Measurements from ENCODE around the gene CREG1.
A peak's percentile ranks its signal among the peaks of the same experiment; 100 is the strongest.
"Not testable (repeated sequence)": the region's sequence is repeated elsewhere in the genome, so short reads cannot be mapped to it uniquely, and the experiment has no call there.

CREG1 gene

DNA sequence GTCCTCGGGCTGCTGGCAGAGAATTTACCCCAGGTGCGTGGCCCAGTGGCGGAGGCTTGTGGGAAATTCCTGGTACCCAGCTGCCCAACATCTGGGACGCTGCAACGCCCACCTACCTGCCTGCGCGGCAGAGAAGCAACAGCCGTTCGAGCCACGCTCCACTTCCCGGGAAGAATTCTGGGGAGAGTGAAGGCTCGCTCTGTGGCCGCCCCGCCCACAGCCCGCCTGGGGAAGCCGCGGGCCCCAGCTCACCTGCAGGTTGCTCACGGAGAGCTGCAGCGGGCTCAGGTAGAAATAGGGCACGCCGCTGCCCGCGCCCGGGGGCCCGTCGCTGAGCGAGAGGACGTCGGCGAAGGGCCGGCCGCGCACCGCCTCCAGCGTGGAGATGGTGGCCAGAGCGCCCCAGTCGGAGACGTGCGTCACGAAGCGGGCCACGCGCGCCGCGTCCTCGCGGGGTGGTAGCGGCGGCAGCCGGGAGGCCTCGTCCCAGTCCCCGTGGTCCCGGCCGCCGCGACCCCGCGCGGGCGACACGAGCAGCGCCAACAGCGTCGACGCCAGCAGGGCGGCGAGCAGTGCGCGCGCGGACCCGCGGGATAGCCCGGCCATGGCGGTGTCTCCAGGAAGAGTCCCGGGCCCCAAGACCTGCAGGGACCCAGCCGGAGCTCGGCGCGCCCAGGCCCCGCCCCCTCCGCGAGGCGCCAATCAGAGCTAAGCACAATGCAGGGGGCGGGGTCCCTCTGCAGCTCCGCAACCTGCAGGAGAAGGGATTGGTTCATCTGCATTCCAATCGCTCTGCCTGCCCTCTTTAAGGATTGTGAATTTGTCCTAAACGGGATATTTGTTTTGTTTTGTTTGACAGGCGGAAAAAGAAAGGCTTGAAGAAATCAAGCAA is at the start of gene CREG1:
Gene CREG1, minus strand, starts transcription at position 627 of the 892 bp plus-strand sequence.
- DNase-seq, result peak; percentile 95

DNA sequence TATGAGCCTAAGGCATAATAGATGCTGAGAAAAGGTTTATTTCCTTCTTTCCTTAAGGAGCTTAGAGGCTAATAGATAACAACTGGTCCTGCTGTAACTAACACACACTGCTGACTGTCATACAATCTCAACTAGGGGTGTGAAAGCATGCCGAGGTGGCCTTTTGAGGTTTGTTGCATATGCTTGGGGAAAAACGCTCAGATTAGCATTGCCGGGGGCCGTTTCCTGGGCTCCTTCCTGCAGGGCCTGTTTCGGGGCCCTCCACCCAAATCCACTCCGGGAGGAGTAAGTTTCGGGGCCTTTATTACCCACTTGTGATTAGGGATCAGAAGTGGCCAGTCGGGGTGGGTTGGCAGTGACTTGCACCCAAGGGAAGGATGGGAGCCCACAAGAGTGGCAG is 49.3 kb upstream of the CREG1 start:
- DNase-seq, result no peak

GRCh38 chr1:167601442-167602383 is 48.2 kb upstream of the CREG1 start:
- DNase-seq, result no peak

DNA sequence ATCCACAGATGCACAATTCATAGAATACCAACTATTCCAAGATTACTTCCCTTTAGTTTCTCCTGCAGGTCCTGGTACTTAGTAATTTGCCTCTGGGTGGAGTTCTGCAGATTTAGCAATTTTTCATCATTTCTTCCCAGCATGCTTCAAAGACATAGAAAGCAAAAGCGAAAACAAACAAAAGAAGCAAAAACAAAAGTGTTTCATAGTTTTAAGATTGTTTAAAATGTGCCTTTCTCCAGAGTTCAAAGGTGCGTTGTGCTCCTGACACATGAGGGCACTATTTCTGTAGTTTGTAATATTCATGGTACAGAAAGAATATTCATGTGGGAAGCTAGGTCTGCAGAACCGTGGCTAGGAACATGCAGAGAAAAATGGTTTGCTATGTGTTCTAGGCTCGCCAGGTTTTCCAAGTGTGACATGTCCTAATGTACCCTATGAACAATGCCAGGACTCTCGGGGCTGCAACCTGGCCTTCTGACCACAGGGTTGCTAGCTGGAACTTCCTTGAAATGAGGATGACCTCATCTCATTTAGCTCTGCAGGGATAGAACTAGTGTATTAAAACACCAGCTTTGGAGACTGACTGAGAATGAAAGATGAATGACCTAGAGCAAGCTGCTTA is 46.5 kb upstream of the CREG1 start:
- DNase-seq, result no peak

GRCh38 chr1:167594822-167595221 is 41.3 kb upstream of the CREG1 start:
- no peak for DNase-seq

- no peak for DNase-seq
Observed at GRCh38 chr1:167593860-167594259, 40.3 kb upstream of the CREG1 start.

GRCh38 chr1:167592475-167592874 is 38.9 kb upstream of the CREG1 start:
- no peak for DNase-seq

DNA sequence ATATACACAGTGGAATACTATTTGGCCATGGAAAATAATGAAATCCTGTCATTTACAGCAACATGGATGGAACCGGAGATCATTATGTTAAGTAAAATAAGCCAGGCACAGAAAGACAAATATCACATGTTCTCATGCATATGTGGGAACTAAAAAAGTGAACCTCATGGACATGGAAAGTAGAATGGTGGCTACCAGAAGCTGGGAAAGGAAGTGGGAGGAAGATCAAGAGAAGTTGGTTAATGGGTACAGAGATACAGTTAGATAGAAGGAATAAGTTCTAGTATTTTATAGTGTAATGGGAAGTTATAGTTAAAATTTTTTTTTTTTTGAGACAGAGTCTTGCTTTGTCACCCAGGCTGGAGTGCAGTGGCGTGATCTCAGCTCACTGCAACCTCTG is 34.8 kb upstream of the CREG1 start:
- DNase-seq, result no peak

GRCh38 chr1:167587872-167588271 is 34.3 kb upstream of the CREG1 start:
- no peak for DNase-seq

GRCh38 chr1:167587342-167587741 is 33.8 kb upstream of the CREG1 start:
- no peak for DNase-seq

GRCh38 chr1:167584581-167584980 is 31.0 kb upstream of the CREG1 start:
- DNase-seq, result no peak

- DNase-seq, result no peak
Observed at GRCh38 chr1:167582722-167583121, 29.2 kb upstream of the CREG1 start.

GRCh38 chr1:167582064-167582463 is 28.5 kb upstream of the CREG1 start:
- DNase-seq, result no peak

DNA sequence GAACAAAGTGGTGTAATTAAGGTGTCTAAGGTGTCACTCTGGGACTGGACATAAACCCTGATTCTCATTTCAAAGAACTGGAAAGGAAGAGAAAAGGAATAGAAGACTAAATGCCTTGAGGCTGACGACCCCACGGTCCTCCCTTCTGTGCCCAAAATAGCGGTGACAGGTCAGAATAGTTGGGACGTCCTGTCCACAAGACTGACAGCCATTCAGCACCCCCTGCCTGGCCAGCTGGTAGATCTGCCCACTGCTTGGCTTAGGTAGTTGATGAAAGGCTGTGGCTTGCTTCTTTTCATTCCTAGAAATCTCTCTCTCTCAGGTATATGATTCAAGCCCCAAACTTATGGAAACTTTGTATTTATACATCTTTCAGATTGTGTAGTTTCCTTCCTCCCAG is 26.4 kb upstream of the CREG1 start:
- no peak for DNase-seq

GRCh38 chr1:167578939-167579521 is 25.5 kb upstream of the CREG1 start:
- no peak for DNase-seq

DNA sequence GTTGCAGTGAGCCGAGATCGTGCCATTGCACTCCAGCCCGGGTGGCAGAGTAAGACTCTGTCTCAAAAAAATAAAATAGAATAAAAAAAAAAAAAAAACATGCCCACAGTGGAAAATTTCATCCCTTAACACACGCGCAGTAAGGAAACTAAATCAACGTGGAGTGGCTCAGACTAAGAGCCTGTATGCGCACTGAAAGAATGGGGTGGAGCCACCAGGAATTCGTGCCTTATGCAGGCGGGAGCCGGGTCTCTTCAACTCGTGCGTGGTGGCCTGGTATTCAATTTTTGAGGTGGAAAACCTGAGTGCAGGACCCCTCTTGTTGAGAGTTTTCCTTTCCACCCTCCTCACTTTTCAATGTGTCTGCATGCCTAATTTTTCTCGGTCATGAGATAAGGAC is 22.1 kb upstream of the CREG1 start:
- no peak for DNase-seq

DNA sequence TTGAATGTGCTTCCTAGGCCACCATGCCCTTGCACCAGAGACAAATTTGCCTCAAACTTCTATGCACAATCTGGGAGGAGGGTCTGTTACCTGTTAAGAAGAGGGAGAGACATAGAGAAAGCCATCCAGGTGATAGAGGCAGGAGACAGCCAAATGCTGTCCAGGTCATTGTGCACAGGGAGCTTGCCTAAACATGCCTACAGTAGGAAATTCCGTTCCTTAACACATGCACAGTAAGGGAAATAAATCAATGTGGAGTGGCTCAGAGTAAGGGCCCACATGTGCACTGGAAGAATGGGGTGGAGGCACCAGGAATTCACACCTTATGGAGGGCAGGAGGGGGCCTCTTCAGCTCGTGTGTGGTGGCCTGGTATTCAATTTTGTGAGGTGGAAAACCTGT is 19.5 kb upstream of the CREG1 start:
- DNase-seq, result no peak

GRCh38 chr1:167570712-167571111 is 17.1 kb upstream of the CREG1 start:
- DNase-seq, result not testable (repeated sequence)

- DNase-seq, result no peak
Observed at GRCh38 chr1:167567663-167568062, 14.1 kb upstream of the CREG1 start.

GRCh38 chr1:167566766-167567165 is 13.2 kb upstream of the CREG1 start:
- no peak for DNase-seq

DNA sequence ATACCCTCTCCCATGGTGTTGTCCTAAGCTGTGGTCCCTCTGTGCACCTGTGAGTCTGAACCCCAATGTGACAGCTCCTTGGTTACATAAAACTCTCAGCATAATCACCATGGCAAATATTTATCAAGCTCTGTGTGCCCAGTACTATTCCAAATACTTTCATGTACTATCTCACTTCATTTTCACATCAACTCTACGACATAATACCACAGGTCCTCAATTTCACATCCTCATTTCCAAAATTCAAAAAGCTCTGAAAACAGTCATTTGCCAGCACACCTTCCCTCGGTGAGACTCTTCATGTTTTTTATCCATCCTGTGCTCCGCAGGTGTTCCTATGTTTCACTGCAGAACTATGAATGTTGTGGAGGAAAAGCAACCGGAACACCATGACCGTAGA is 12.4 kb upstream of the CREG1 start:
- no peak for DNase-seq

DNA sequence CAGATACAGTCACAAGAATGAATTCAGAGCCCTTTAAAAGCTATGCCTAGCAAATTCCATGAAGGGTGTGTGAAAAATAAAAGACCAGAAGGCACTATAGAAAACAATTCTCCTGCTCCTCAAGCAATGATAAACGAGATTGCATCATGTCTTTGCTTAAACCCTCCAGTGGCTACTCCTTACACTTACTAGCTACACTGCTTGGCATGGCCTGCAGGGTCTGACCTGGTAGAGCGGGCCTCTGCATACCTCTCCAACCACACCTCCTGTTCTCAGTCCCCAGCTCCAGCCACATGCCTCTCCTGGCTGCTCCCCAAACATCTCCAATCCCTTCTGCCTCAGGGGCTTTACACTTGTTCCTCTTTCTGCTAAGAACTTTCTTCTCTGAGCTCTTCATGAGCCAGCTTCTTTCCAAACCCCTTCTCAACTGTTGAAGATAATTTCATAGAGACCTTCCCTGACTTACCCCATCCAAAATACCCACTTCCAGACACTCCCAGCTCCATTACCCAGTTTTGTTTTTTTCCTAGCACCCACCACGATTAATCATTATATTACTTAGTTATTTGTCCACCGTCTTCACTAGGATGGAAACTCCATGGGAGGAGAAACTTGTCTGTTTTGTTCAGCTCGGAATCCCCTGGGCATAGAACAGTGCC is 11.2 kb upstream of the CREG1 start:
- DNase-seq, result no peak
